T-helper 2 cell (primary cell): ENCODE results near the gene JAKMIP1.

ENCODE experiments used
- DNase-seq, 5 experiments: peaks; one replicate each; pipeline versions ENCODE4 v3.0.0 to v3.0.0-alpha.2; 2012 to 2022

JAKMIP1 gene

GRCh38 chr4:6092971-6093370, 107.4 kb downstream of the JAKMIP1 start:
- peak in 1 of 5 experiments; percentile 37 for DNase-seq

DNA sequence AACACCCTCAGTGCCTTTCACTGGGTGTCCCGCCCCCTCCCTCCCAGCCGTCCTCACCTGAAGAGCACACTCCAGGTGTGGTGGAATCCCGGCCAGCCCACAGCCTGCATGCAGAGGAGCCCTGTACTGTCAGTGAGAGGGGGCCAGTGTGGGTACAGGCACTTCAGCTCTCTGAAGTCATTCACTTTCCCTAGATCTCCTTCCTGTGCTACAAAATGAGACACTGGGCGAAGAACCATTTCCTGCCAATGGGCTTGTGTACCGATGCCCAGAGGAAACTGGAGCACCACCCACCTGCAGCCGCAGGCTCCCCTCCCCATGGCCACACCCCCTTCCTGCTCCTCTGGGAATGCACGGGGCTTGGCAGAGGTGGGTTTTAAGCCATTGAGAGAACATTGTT, 108.2 kb downstream of the JAKMIP1 start:
- peak in 1 of 5 experiments; percentile 34 for DNase-seq

GRCh38 chr4:6090931-6091330, 109.4 kb downstream of the JAKMIP1 start:
- no peak for DNase-seq

GRCh38 chr4:6088950-6089349, 111.4 kb downstream of the JAKMIP1 start:
- no peak for DNase-seq

DNA sequence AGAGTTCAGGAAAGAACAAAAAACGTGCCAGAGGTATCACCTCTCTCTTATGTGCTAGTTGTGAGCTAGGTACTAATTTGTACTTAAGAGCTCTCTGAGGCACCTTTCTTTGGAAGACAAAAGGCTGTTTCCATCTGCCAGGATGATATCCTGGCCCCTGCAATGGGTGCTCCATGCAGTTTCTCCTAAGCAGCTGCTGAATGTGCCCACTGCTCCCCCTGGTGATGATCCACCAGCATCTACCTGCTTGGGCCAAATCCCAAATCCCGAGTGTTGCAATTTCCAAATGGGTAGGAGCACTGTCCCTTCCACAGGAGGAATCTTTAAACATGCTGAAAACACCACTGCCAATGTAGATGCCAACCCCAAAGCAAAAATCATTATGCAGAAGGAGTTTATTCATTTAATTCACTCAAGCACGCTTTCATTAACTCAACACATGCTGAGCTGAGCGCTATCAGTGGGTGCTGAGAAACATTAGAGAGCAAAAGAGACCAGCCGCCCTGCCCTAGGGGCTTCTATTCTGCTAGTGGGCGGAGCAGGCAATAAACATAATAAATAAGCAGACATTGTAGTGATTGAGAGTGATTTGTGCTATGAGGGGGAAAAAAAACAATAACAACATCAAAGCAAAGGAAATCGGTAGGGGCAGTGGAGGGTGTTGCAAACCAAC, 112.5 kb downstream of the JAKMIP1 start:
- no peak for DNase-seq

- DNase-seq = no peak
Observed at GRCh38 chr4:6086846-6087245, 113.5 kb downstream of the JAKMIP1 start.

DNA sequence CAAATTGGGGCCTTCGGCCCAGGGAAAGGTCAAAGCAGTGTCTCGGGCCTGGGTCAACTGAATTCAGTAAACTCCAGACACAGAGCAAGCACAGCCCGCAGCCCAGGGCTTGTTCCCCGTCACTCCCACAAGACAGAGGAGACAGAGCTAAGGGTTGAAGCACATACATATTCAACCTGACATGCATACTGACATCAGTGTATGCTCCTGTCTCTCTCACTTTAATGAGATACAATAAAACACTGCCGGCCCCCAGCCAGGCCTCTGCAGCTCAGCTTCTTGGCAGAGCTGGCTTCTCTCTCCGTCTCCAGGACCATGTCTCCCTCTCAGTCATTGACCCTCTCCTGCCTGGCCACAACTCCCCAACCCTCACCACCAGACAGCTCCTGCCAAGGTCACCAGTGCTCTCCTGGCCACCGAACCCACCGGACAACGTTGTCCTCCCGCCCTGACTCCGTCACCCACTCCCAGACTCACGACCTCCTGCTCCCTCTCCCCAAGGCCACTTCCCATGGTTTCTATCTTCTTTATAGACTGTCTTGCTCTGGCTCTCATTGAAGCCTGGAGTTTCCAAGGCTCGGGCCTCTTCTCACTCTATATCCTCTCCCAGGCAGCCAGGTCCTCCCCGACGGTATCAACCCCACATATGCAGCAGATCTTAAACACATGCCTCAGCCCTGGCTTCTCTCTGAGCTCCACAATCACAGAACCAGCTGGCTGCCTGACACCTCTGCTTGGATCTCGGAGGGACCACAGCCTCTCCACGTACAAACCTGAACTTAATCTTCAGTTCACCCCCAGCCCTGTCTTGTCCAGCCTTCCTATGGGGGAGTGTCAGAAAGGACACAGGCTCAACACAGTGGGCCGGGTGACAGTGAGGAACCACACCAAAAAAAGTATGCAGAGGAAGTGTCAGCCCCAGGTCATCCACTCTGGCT, 114.4 kb downstream of the JAKMIP1 start:
- no peak for DNase-seq

GRCh38 chr4:6085028-6085690, 115.2 kb downstream of the JAKMIP1 start:
- DNase-seq = no peak

GRCh38 chr4:6079965-6080364, 120.4 kb downstream of the JAKMIP1 start:
- no peak for DNase-seq

DNA sequence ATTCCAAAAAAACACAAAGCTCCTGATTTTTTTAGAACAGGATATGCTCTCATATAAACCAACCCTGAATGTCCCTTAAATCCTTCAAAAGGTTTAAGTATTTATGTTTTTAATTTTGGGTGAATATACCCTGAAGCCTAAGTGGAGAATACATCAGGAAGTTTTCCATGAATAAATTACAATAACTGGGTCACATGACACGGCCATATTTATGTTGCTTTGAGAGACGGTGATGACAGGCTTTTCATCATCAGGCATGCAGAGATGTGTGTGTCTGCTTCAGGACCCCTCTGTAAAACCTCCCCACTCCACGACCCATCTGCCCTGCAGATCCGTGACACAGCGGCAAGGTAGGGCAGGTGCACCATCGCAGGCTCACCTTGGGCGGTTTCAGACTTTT, 121.8 kb downstream of the JAKMIP1 start:
- DNase-seq = no peak

DNA sequence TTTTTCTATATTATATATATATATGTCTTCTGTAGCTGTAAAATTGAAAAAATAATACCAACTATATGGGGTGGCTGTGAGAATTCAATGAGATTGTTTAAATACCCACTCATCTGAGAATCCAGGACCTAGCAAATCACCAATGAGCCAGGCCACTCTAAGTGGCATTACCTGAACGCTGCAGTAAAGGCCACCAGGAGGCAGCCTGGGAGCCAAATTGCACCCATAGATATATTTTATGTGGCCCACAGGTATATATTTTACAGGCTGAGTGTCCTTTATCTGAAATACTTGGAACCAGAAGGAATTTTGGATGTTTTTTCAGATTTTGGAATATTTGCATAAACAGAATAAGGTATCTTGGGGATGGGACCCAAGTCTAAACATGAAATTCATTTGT, 124.0 kb downstream of the JAKMIP1 start:
- DNase-seq = peak in 1 of 5 experiments; percentile 24

DNA sequence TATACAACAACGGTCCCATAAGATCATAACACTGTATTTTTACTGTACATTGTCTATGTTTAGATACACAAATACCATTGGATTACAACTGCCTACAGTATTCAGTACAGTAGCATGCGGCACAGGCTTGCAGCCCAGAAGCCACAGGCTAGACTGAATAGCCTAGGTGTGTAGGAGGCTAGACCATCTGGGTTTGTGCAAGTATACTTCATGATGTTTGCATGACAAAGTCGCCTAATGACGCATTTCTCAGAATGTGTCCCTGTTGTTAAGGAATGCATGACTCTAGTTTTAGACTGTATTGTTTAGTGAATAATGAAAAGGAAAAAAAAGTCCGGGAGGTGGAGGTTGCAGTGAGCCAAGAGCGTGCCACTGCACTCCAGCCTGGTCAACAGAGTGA, 125.6 kb downstream of the JAKMIP1 start:
- no peak for DNase-seq

GRCh38 chr4:6071959-6072720, 128.2 kb downstream of the JAKMIP1 start:
- DNase-seq = no peak

GRCh38 chr4:6071191-6071958, 129.0 kb downstream of the JAKMIP1 start:
- DNase-seq = no peak

- DNase-seq = no peak
Observed at GRCh38 chr4:6069845-6070709, 130.3 kb downstream of the JAKMIP1 start.

DNA sequence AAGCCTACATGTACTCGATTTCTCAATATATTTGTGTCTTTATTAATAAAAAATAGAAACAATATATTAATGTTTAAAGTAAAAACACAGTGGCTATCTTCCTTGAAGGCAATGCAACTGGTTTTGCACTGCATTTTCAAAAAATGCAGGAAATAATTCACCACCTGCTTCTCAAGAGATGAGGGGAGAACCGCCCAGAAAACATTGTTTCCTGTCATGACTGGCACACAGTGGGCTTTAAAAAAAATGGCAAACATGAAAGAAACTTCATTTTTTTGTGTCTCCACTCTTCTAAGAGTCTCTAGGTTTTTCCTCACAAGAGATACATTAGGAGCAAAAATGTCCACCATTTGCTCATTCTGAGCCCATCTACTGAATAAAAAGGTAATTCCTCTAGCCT, 131.4 kb downstream of the JAKMIP1 start:
- no peak for DNase-seq

DNA sequence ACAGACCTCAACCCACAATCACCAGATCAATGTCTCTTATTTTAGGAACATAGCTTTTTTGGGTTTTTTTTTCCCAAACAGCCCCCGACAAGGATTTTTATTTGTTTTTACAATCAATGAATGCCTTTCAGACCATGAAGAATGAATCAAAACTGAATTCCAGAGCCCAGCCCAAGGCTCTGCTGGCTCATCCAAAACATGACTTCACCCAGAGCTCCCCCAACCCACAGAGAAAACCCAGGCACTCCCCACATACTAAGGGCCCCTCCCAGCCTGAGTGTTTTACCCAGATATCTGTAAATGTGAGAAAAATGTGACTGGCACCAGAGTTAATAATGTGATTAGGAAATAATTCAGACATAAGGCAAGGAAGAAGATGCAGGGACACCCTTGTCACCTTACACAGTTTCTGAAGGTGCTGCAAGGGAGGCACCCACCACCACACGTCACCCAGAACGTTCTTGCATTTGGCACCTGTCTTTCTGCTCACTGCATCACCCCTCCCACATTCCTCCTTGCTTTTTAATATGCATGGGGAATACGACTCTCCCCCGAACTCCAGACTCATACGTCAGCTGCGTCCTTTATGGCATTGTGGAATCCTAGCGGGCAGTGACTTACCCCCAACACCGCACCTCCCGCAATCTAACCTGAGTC, 134.3 kb downstream of the JAKMIP1 start:
- no peak for DNase-seq

GRCh38 chr4:6065166-6065565, 135.2 kb downstream of the JAKMIP1 start:
- DNase-seq = no peak

DNA sequence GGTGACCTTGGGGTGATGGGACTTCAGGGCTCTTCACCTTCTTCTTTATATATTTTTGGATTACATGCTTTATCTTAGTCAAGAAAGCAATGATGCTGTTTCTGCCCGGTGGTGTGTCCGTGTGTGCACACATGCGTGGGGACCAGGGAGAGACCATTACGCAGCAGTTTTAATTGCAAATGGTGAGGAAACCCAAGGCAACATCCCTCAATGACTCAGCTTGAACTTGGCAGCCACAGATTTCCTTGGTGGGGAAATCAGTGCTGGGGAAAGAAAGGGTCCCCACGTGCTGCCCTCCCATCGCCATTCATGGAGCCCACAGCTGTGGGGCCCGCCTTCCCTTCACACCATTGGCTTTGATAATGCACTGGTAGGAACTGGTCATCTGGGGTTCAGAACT, 136.0 kb downstream of the JAKMIP1 start:
- no peak for DNase-seq

GRCh38 chr4:6063684-6064083, 136.7 kb downstream of the JAKMIP1 start:
- no peak for DNase-seq
